ENCODE data around the gene ZNF319. TPM values are rescaled to one million over a fixed set of nuclear protein-coding genes. Genes with fewer than 3 reads are reported as not detected.

The ZNF319 gene
- total RNA-seq, 1 experiment from 2014 or later, result 5.6 TPM

DNA sequence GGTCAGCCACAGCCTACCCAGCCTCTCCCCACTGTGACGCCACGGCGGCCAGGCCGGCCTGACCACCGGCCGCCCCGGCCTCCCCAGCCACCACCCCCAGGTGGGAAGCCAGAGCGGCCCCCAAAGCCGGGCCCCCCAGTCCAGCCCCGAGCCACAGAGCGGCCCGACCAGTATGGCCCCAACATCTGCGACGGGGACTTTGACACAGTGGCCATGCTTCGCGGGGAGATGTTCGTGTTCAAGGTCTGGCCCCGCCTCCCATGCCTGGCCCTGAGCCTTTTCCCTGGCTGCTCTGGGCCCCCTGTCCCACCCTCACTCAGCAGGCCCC lies 41.1 kb upstream of the ZNF319 start:
- Histone ChIP-seq H3K27ac (no peak overlapping the region), H3K4me1 (no peaks in the 10 kb centered on the region), H3K4me3 (no peak overlapping the region), H3K36me3 (no peaks in the 10 kb centered on the region), H3K9me3 (replicated peaks) (no peaks in the 10 kb centered on the region), H3K27me3 (no peaks in the 10 kb centered on the region)
- DNase-seq, result no peak

DNA sequence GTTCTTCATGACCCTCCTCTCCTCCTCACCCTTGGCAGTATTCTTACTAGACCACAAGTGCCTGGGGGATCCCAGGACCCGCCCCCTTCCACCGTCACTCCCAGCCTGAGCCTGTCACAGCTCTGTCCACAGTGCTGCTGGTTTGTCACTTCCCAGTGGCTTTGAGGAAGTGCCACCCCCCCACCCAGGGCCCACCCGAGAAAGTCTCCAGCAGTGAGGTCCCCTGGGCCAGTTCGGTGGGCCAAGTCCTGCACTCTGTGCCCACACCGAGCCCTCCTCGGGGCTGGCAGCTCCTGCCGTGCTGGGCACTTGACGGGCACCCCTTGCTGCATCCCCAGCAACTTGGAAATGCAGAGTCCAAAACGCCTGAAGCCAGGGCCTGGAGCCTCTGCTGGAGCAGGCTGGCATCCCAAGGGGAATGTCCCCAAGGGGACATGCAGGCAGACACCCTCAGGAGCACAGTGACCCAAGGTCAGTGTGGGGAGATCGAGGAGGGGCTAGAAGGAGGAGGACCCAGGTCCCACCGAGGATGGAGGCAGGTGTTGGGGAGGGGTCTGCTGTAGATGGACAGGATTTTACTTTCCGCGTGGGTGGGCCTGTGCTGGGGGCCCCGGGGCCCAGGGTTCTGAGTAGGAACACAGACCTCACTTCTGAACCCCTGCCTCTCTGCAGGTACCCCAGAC lies 40.6 kb upstream of the ZNF319 start:
- no peak for DNase-seq
- Histone ChIP-seq H3K27me3 (no peaks in the 10 kb centered on the region), H3K9me3 (replicated peaks) (no peaks in the 10 kb centered on the region), H3K27ac (no peak overlapping the region), H3K4me1 (no peaks in the 10 kb centered on the region), H3K36me3 (no peaks in the 10 kb centered on the region), H3K4me3 (no peak overlapping the region)

DNA sequence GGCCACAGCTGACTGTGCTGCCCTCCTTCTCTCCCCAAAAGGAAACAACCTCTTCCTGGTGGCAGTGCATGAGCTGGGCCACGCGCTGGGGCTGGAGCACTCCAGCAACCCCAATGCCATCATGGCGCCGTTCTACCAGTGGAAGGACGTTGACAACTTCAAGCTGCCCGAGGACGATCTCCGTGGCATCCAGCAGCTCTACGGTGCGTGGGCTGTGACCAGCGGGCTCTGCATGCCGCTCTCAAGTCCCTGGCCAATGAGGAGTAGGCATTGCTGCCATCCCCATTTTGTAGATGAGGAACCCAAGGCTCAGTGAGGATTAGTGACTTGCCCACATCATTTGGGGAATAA lies 40.0 kb upstream of the ZNF319 start:
- no peaks in the 10 kb centered on the region for H3K9me3 ChIP-seq (replicated peaks)
- H3K4me3 ChIP-seq, result no peak overlapping the region
- DNase-seq, result no peak
- H3K27ac ChIP-seq, result no peak overlapping the region
- no peaks in the 10 kb centered on the region for H3K36me3 ChIP-seq
- H3K27me3 ChIP-seq, result no peaks in the 10 kb centered on the region
- H3K4me1 ChIP-seq, result no peaks in the 10 kb centered on the region

DNA sequence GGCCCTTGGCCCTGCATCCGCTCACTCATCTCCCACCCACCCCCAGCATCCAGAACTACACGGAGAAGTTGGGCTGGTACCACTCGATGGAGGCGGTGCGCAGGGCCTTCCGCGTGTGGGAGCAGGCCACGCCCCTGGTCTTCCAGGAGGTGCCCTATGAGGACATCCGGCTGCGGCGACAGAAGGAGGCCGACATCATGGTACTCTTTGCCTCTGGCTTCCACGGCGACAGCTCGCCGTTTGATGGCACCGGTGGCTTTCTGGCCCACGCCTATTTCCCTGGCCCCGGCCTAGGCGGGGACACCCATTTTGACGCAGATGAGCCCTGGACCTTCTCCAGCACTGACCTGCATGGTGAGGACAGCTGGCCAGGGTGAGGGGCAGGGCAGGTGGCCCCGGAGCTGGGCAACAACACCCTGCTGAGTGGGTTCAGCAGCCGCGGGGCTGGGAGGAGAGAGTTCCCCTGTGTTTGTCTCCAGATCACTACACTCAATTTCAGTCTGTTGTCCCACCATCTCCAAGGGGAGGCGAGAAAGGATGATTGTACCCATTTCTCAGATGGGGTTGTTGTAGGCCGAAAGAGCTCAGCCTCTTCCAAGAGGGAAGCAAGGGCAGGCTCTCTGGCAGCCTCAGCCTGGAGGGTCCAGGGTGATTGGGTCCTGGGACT lies 39.5 kb upstream of the ZNF319 start:
- DNase-seq, result no peak

DNA sequence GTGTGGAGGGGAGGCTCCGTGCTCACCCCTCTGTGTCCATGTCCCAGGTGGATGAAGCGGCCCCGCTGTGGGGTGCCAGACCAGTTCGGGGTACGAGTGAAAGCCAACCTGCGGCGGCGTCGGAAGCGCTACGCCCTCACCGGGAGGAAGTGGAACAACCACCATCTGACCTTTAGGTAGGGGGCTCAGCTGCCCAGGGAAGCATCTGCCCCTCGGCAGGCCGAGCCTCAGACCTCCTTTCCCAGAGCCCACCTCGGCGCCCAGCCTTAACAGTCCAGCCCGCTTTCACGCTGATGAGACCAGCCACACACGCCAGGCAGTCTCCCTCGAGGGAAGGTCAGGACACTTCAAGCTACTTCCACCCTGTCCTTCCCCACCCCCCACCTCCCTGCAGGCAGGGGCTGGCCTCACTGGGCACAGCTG lies 37.8 kb upstream of the ZNF319 start:
- no peak for DNase-seq
- Histone ChIP-seq H3K36me3 (no peaks in the 10 kb centered on the region), H3K9me3 (replicated peaks) (no peaks in the 10 kb centered on the region)

More for the DNA sequence above, 39.5 kb upstream of the ZNF319 start:
- Histone ChIP-seq H3K4me1 (no peaks in the 10 kb centered on the region), H3K36me3 (no peaks in the 10 kb centered on the region), H3K27ac (no peak overlapping the region), H3K27me3 (no peaks in the 10 kb centered on the region), H3K4me3 (no peak overlapping the region), H3K9me3 (replicated peaks) (no peaks in the 10 kb centered on the region)

DNA sequence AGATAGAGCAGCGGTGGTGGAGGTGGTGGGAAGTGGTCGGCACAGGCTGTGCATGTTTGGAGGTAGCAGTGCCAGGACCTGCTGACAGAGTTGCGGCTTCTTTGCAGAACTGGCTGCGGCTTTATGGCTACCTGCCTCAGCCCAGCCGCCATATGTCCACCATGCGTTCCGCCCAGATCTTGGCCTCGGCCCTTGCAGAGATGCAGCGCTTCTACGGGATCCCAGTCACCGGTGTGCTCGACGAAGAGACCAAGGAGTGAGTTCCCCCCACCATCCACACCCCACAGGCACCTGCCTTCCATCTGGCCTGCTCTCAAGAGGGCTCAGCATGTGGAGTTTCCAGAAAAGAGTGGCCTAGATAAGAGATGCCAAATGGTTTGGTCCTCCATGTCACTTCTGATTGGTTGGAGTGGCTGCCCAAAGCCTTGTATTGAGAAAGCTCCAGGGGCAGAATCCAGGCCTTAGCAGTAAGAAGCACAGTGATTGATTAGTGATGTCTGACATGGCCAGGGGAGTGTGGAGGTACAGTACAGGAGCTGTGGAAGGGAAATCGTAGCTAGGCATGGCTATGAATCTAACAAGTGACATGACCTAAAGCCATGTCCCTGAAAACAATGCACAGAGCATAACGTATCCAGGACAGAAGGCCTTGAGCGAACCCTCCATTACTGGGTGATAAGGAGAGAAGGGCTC lies 37.0 kb upstream of the ZNF319 start:
- Histone ChIP-seq H3K4me1 (no peaks in the 10 kb centered on the region), H3K9me3 (replicated peaks) (no peaks in the 10 kb centered on the region), H3K4me3 (no peak overlapping the region), H3K36me3 (no peaks in the 10 kb centered on the region), H3K27ac (no peak overlapping the region), H3K27me3 (0 out of 2 replicates have a peak, but pooled peaks cover 3% of the 10 kb centered on the region)
- DNase-seq, result no peak

More for the DNA sequence above, 37.8 kb upstream of the ZNF319 start:
- Histone ChIP-seq H3K4me1 (no peaks in the 10 kb centered on the region), H3K27ac (no peak overlapping the region), H3K4me3 (no peak overlapping the region), H3K27me3 (0 out of 2 replicates have a peak, but pooled peaks cover 3% of the 10 kb centered on the region)

DNA sequence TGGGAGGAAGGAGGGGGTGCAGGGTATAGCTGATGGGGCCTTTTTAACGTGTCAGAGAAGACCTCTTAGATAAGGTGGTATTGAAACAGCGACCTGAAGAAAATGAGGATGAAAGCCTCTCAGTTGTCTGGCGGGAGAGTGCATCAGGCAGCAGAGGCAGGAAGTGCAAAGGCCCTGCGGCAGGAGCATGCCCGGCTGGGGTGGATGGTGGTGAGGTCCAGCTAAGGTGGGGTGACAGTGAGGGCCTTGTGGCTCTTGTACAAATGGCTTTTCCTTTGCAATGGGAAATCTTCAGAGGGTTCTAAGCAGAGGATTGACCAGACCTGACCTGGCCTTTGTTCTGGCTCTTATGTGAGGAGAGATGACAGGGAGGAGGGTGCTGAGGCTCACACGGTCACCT lies 36.5 kb upstream of the ZNF319 start:
- Histone ChIP-seq H3K27me3 (0 out of 2 replicates have a peak, but pooled peaks cover 3% of the 10 kb centered on the region), H3K9me3 (replicated peaks) (no peaks in the 10 kb centered on the region), H3K4me1 (no peaks in the 10 kb centered on the region), H3K27ac (no peak overlapping the region), H3K4me3 (no peak overlapping the region), H3K36me3 (no peaks in the 10 kb centered on the region)
- no peak for DNase-seq

DNA sequence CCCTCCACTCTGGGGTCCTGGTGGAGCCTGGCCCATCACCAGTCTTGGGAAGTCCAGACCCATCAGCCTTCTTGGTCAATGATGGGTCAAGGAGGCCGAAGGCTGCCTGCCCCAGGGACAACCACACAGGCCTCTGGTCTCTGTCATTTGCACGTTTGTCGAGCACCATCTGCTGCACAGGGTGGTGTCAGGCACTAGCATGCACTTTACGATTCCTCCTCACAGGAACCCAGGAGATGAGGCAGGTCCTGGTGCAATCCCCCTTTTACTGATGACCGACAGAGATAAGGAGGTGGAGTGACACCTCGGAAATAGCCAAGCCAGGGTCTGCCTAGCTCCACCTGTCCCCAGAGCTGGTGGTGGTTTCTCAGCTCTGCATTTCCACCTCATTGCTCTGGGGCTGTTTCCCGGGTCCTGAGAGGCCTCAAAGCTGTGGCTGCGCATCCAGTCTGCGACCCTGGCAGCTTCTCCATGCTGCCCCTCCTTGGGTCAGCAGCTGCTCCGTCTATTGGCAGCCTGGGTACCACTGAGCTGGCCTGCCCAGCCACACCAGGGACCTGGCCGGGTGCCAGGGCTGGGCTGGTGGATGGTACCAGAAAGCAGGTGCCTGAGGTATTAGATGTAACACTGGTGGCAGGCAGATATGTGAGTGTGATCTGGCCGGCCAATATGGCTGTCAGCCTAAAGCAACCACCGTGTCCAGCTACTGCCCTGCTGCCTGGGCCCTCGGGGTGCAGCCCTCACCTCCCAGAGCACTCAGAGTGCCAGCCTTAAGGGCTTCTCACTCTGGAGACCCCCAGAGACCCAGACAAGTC lies 35.1 kb upstream of the ZNF319 start:
- DNase-seq, result no peak
- H3K27me3 ChIP-seq, result 0 out of 2 replicates have a peak, but pooled peaks cover 3% of the 10 kb centered on the region
- H3K27ac ChIP-seq, result no peak overlapping the region
- H3K4me1 ChIP-seq, result no peaks in the 10 kb centered on the region
- no peaks in the 10 kb centered on the region for H3K36me3 ChIP-seq
- no peaks in the 10 kb centered on the region for H3K9me3 ChIP-seq (replicated peaks)
- no peak overlapping the region for H3K4me3 ChIP-seq

DNA sequence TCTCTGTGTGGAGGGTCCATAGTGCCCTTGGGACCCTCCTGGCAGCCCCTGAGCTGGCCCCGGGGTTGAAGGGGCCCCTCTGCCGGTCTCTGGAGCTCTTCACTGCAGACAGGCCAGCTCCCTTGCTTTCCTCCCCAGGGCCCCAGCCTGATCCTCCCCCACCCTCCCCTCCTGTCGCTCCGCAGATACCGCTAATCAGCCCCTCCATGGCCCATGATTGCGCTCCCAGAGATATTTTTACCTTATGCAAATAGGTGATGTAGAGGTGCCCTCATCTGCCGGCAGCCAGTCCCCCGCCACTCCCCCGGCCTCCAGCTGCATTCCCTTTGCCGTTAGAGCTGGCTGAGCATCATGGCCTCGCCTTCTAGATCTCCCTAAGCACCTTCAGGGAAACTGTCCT lies 34.3 kb upstream of the ZNF319 start:
- H3K27ac ChIP-seq, result no peak overlapping the region
- H3K27me3 ChIP-seq, result 0 out of 2 replicates have a peak, but pooled peaks cover 3% of the 10 kb centered on the region
- H3K4me3 ChIP-seq, result no peak overlapping the region
- no peaks in the 10 kb centered on the region for H3K36me3 ChIP-seq
- DNase-seq, result no peak
- no peaks in the 10 kb centered on the region for H3K9me3 ChIP-seq (replicated peaks)
- no peaks in the 10 kb centered on the region for H3K4me1 ChIP-seq

DNA sequence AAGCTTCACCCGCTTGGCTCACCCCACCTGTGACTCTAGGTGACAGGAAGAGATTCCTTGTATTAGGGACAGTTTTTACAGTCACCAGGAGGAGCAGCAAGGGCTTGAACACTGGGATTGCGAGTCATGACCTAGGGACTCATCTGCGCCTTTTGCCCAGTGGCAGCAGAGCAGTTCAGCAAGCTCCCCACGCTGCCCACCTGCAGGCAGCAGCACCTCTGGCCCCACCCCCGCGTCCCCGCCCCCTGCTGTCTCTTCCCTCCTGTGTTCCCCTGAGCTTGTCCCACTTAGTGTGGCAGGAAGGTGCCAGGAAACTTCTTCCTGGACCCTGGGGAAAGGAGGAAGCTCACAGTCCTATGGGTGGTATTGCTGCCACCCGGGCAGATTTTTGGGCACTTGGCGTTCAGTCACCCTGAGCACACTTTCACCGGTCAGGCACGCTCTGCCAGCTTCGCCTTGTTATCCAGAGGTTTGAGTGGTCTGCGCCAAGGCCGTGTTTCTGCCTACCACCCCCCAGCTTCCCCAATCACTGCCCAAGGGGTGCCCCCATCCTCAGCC lies 33.7 kb upstream of the ZNF319 start:
- Histone ChIP-seq H3K27me3 (0 out of 2 replicates have a peak, but pooled peaks cover 3% of the 10 kb centered on the region), H3K9me3 (replicated peaks) (no peaks in the 10 kb centered on the region), H3K4me1 (no peaks in the 10 kb centered on the region), H3K36me3 (no peaks in the 10 kb centered on the region), H3K4me3 (no peak overlapping the region), H3K27ac (no peak overlapping the region)
- no peak for DNase-seq

DNA sequence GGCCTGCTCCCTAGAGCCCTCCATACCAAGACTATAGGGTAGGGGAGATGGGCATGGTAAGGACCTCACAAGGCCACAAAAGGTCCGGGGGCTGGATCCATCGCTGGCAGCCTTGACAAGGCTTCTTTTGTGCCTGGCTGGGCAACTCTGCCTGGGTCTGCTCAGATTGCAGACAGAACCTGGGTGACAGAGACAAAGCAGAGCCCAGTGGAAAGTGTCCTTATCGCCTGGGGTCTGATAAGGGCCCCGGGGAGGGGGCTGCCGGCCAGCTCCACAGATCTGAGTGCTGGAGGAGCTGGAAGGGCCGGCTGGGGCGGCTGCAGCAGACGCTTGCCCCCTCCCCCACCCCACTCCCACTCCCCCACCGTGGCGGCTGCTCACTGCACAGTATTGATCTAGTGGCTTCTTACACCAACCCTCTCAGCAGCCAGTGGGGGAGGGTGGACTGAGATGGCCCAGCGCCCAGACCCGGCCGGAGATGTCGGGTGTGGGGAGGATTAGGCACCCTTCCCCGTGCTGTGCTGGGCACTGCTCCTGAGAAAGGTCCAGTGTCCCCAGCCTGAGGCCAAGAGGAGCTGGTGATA lies 32.3 kb upstream of the ZNF319 start:
- 0 out of 2 replicates have a peak, but pooled peaks cover 3% of the 10 kb centered on the region for H3K27me3 ChIP-seq
- DNase-seq, result no peak
- no peaks in the 10 kb centered on the region for H3K4me1 ChIP-seq
- no peak overlapping the region for H3K27ac ChIP-seq
- no peaks in the 10 kb centered on the region for H3K9me3 ChIP-seq (replicated peaks)
- H3K4me3 ChIP-seq, result no peak overlapping the region
- H3K36me3 ChIP-seq, result no peaks in the 10 kb centered on the region

DNA sequence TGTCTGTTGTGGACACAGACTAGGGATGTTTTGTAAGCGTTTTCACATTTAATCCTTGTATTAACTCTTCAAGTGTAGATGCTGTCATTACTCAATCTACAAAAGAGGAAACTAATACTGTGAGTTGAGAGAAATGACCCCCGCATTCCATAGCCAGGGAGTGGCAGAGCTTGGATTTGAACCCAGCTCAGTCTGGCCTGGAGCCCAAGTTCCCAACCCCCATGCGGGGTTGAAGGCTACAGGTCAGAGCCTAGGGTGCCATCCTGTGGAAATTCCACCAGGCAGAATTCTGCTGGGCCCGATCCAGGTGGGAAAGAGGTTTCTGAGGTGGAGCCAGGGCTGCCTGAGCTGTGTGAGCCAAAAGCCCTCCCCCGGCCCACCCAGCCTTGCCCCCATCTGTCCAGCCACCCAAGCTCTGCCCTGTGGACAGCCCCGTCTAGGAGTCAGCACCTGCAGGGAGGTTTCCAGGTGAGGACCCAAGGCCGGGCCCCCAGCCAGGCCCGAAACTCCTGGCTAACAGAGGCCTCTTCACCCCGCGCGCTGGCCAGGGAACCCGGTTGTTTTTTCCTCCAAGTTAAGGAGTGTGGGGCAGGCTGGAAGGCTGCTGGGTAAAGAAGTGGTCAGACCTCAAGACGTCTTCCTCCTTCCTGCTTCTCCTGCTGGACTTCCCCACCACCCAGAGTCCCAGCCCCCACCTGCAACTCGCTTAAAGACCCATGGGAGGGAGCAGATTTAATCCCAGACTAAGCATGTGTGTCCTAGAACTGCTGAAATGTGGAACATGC lies 30.7 kb upstream of the ZNF319 start:
- H3K4me1 ChIP-seq, result peaks cover 3% of the 10 kb centered on the region; the same call in 1 of the 2 replicates
- H3K27me3 ChIP-seq, result peaks cover 15% of the 10 kb centered on the region
- no peak overlapping the region for H3K4me3 ChIP-seq
- DNase-seq, result no peak
- no peak overlapping the region for H3K27ac ChIP-seq
- H3K9me3 ChIP-seq (replicated peaks), result no peaks in the 10 kb centered on the region
- no peaks in the 10 kb centered on the region for H3K36me3 ChIP-seq

DNA sequence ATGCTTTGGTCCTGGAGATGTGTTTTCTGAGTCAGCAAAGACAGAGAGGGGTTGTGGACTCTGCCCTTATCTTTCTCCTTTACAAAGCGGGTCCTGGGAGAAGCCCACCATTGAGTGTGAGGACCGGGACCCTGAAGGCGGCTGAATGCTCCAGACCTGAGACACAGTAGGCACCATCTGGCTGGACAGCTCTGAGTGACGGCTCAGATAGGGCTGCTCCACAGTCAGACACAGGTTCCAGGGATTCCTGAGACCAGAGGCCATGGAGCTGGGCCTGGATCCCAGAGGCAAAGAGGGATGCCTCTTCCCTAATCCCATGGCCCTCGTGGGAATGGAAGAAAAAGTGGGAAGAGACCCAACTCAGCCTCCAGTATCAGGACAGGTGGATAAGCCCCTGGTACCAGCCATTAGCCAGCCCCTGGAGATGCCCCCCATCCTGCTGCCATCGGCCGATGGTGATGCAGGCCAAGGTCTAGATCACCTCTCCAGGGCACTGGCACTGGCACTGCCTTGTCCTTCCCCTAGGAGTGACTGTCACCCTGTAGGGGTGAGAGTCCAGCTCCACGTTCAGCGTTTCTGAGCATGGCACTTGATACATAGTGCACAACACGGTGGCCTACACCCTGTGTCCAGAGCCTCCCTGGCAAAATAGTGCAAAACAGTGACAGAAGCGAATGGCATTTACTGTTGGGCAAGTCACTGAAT lies 29.8 kb upstream of the ZNF319 start:
- no peaks in the 10 kb centered on the region for H3K36me3 ChIP-seq
- no peak for DNase-seq
- H3K27me3 ChIP-seq, result peaks cover 17% of the 10 kb centered on the region
- peaks cover 4% of the 10 kb centered on the region for H3K4me1 ChIP-seq
- H3K4me3 ChIP-seq, result no peak overlapping the region
- H3K27ac ChIP-seq, result no peak overlapping the region
- no peaks in the 10 kb centered on the region for H3K9me3 ChIP-seq (replicated peaks)
